Smooth muscle cell of the brain vasculature (primary cell): Measurements from ENCODE around the gene AKT2.

ENCODE experiments used
- DNase-seq: peaks from one replicate; pipeline ENCODE4 v3.0.0-alpha.2; 2012; ENCODE audit warnings: low read depth, low spot score

AKT2 gene

DNA sequence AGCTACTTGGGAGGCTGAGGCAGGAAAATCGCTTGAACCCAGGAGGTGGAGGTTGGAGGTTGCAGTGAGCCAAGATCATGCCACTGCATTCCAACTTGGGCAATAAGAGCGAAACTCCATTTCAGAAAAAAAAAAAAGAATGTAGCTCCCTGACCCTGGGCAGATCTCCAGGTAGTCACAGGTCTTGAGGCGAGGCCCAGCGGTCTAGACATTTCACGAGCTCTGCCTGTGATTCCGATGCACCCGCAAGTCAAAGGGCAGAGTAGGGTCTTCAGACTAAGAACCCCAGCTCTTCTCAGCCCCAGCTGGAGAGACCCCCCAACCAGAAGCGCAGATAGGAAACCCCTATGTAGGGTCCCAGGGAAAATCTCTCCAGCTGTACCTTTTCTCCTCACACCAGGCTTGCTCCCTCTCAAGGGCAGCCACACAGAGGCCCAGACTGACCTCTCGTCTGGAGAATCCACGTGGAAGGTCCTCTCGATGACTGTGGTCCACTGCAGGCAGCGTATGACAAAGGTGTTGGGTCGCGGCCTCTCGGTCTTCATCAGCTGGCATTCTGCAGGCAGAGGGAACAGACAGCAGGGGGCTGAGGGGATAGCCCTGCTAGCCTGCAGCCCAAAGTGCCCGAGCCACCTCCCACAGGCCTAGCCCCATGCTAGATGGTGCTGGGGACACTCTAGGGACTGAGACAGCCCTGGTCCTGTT, 30.3 kb downstream of the AKT2 start:
- DNase-seq, result no peak

DNA sequence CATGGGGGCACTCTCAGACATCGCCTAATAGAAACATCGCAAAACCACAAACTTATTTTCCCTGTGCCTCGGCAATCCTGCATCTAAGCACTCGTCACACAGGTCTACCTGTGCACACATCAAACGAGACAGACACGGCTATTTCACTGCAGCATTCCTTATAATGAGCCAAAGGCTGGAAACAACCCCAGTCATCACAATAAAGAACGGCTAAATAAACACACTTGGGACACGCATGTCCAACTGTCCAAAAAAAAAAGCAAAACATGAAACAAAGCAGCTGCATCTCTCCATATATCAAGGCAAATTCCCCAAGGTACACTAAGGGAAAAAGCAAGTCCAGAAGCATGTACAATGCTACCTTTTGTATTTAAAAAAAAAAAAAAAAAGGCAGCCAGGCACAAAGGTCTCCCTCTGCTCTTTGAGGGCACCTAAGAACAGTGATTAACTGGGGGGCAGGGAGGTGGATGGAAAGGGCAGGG, 31.5 kb downstream of the AKT2 start:
- no peak for DNase-seq

DNA sequence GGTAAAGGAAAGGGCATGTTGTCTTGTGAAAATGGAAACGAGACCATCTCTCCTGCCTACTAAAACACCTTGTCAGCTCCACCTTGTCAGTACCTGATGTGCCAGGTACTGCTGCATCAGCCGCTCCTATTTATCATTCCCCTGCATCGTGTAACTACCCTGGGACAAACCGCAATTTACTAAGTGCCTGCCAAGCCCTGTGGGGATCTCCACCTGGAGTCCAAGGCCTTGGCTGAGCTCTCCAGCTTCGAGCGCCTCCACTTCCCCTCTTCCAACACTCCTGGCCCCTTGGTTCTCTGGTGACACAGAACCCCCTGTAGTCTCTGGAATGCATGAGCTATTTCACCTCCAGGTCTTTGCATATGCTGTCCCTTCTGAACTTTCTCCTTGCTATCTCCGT, 32.8 kb downstream of the AKT2 start:
- no peak for DNase-seq

DNA sequence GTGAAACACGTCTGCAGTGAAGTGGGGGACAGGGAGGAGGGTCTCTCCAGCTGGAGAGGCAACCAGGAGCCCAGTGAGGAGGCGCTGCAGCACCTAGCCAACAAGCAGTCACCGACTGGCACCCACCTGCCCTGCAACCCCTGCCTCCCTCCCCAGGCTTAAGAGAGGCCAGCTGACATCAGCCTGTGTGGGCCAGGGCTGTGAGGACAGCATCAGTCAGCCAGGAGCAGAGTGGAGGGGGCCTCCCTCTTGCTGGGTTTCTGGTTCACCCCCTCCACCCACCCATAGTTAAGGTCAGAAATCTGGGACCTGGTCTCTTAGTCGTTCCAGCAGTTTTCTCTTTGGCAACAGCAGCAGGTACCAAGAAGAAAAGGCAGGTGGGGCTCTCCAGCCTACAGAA, 33.2 kb downstream of the AKT2 start:
- DNase-seq, result no peak

DNA sequence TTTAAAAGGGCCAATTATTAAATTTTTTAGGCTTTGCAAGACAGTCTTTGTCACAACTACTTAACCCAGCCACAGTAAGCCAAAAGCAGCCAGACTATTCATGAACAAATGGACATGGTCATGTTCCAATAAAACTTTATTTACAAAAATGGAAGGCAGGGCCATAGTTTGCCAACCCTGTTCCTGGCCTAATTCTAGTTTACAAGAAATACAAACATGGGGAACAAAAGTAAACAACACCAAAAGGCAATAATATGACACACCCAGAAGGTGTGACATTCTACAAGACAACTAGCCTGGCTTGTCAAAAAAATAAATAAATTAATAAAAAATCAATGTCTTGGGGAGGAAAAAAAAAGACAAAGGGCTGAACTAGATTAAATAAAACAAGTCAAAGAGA, 33.9 kb downstream of the AKT2 start:
- no peak for DNase-seq

DNA sequence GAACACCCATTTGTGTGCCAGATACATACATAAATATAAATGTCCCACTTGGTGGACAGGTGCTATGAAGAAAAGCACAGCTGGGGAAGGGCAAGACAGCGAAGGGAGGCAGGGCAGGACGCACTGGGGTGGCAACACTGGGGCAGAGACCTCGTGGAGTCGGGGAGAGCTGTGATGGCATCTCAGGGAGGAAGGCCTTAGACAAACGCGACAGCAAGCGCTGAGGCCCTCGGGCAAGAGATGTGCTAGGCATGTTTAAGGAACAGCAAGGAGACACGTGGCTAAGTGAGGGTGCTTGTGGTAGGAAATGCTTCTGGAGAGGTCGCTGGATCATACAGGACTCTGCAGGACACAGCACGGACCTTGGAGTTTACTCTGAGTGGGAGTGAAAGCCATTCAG, 35.4 kb downstream of the AKT2 start:
- no peak for DNase-seq

DNA sequence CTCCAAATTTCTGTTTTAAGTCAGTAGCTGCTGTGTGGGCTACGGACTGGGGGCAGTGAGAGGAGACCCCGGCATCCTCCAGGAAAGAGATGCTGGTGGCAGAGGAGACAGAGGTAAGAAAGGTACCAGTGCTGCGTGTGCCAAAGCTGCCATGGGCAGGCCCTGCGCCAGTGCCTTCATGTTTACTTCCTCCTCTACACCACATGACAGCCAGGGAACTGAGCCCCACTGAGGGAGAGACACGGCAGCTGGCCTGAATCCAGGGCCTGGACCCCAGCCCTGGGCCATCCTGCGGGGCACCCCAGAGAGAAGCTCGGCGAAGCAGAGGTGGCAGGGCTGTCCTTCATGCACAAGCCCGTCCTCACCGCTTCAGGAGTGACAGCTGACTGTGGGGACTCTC, 35.9 kb downstream of the AKT2 start:
- DNase-seq, result no peak

DNA sequence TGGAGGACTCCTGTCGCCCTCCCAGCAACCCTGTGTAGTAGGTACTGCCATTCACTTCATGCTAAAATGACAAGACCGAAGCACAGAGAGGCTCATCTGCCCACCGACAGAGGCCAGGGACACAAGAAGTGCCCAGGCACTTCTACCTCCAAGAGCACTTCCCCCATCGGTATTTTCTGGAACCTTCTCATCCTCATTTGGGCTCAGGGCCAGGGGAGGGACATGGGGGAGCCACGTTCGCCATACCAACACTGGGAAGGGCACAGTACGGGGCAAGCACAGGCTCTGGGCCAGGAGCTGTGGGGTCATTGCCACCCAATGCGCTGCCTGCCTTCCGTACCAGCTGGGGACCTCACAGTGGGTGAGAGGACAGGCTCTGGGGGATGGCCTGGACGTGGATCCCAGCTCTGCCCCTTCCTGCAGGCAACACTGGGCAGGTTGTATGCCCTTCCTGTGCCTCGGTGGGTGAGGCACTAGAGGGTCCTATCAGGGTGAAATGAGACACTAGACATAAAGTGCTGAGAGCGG, 37.3 kb downstream of the AKT2 start:
- no peak for DNase-seq

DNA sequence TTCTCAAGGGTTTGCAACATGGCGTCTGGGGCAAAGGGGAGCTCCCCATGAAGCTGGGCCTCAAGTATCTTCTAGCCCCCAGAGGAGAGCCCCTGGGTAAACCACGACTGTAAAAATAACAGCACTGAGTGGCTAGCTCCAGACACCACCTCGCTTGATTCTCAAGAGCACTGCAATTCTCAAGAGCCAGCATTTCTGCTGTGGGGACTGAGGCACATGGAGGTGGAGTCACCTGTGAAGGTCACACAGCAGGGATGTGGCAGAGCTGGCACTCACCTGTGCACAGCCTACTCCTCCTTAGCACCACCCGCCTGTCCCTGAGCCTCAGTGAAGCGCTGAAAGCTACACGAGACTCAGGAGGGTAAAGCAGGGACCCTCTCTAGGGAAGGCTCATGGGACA, 38.0 kb downstream of the AKT2 start:
- no peak for DNase-seq

DNA sequence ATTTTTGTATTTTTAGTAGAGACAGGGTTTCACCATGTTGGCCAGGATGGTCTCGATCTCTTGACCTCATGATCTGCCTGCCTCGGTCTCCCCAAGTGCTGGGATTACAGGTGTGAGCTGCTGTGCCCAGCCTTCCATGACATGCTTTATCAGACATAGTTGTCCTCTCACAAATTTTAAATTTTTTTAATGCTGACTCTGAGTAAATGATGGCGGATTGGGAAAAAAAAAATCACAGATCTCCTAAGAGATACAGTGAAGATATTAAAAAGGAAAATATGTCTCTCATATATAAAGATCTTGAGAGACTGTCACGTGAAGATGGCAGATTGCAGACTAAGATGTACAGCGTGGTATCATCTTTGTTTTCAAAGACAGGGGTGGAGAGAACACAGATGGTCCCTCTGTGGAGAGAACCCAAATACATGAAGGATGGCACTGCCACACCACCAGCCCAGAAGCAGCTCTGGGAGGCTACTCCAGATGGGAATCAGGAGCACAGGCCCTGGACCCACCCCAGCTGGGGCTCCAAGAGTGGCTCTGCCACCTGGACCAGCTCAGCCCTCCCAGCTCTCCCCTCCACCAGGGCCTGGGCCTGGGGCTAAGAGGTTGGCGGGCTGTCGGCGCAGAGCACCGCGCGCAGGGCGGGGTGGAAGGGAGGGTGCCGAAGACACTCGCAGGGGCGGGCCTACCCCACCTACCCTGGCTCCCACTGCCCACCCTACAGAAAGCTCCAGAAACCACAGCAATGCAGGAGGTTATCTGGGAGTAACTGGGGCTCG, 38.7 kb downstream of the AKT2 start:
- no peak for DNase-seq

DNA sequence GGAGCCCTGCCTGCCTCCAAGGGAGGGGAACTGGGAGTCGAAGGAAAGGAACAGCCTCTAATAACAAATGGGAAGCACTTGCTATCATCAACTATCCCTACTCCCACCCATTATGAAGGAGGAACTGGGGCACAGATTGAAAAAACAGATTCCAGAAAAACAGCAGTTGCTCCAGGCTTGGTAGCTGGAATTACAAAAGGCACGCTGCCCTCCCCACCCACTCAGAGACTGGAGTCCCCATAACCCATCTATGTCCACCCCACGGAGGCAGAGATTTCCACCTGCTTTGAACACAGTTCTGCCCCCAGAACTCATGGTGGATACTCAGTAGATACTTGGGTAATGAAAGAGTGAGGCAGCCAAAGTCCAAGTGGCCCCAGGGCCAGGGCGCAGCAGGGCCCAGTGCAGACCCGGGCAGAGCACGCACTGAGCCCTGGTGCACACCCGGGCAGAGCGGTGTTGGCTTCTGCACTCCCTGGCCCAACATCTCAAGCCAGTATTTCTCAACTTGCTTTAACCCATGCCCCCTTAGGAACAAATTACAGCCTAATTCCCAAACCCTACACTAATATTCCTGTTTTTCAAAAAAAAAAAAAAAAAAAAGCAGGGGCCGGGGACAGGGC, 39.5 kb downstream of the AKT2 start:
- no peak for DNase-seq

DNA sequence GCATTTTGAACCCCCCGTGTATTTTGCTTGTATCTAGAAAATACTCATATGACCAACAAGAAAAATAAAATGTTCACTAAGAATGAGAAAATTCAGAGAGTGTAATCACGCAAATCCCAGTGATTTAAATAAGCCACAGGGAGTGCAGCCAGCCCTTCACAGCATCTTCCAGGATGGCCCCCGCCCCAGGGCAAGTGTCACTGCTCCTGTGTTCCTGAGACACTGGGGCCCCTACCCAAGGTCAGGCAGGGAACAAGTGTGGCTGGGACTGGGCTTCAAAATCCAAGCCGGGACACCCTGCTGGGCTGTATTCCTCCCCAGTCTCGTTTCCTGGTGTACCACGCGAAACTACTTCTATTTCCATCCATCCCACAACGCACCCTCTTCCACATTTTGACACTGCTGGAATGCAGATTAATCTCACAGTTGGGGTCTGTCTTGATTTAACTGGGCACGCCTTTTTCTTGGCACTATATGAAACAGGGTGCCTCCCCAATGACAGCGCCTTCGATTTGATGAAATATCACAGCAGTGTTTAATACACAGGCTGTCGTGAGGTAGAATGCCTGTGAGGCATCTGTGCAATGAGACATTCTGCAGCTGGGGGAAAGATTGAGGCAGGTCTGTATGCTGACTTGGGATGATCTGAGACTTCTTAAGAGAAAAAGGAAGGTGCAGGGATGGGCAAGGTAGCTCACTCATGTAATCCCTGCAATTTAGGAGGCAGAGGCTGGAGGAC, 40.4 kb downstream of the AKT2 start:
- no peak for DNase-seq

DNA sequence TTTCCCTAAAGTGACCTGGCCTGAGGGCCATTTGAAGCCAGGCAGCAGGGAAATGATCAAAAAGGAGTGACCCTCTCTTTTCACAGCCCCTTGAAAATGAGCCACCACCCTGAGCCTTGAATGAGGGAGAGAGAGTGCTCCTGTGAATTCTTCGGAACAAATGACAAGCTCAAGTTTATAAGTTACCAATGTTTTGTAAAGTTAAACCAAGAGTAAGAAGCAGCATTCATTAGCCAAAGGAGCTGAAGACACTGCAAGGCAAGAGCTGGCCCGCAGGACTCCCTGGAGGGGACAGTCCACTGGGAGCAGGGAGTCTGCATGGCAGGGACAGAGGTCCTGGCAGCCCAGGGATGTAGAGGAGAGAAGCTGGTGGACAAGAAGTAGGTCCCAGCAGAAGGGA, 42.0 kb downstream of the AKT2 start:
- DNase-seq, result no peak

DNA sequence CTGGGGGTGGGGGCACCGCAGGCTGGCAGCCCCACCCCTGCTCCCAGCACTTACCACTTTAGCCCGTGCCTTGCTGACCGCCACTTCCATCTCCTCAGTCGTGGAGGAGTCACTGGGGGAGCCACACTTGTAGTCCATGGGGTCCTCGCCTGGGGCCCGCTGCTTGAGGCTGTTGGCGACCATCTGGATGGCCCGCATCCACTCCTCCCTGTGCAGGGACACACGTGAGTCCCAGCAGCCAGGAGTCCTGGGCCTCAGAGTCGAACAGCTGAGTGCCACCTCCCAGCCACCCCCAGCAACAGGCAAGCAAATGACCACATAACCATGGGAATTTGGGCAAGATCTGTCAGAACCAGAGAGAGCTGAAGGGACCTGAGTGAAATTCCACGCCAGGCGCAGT, 42.7 kb downstream of the AKT2 start:
- DNase-seq, result no peak

DNA sequence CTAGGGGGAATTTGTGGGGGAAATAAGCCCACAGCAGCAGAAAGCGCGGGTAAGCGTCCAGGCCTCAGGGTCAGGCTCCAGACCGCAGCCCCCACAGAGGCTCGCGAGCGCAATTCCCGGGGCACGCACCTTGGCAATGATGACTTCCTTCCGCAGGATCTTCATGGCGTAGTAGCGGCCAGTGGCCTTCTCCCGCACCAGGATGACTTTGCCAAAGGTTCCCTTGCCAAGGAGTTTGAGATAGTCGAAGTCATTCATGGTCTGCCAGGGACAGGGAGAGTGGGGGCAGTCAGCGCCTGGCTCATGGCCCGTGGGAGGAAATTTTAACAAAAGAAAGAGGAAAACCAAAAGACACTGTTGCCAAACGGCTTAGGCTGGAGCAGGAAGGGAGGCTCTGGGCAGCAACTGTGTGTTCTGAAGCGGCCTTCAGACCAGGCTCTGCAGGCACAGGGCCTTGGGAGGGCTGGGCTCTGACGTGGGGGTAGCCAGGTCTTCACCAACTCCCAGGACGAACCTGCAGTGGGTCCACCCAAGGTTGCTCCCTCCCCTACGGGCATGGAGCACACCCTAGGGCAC, 43.2 kb downstream of the AKT2 start:
- no peak for DNase-seq

DNA sequence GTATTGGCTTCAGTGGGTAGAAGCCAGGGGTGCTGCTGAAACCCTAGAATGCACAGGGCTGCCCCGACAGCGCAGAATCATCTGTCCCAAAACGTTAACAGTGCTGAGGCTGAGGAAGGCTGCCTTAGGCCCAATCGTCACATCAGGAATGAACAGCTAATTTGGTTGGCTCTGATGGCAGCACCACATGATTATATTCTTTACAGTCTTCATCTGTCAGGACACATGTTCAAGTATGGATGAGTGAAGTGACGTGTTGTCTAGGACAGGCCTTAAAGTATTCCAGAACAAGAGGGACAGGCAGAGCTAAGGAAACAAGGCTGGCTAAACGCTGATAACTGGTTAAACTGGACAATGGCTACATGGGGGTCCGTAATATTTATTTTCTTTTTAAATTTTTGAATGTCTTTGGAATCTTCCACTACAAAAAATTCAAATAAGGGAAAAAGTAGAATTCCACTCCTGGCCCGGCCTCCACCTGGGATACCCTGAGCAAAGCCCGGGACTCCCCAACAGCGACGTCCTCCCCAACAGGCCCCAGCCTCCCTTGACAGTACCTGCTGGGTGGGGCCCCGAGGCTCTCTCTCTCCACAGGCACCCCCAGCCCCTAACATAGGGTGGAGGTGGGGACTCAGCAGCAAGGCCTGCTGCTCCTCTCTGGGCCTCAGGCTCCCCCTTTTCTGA, 43.9 kb downstream of the AKT2 start:
- no peak for DNase-seq

DNA sequence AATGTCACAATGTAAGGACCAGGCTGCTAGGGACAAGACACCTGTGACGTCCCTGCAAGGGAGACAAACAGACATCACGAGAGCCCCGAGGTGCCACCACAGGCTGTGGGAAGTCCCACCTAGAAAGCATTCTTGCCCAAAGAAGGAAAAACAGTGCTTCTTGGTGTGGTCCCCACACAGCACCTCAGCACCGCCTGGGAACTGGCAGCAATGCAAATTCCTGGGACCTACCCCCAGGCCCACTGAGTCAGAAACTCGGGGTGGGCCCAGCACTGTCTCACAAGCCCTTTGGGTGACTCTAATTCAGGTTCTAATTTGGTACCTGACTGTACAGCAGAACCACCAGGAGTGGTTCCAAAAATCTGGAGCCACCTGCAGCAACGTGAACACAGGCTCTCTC, 44.8 kb downstream of the AKT2 start:
- DNase-seq, result no peak

DNA sequence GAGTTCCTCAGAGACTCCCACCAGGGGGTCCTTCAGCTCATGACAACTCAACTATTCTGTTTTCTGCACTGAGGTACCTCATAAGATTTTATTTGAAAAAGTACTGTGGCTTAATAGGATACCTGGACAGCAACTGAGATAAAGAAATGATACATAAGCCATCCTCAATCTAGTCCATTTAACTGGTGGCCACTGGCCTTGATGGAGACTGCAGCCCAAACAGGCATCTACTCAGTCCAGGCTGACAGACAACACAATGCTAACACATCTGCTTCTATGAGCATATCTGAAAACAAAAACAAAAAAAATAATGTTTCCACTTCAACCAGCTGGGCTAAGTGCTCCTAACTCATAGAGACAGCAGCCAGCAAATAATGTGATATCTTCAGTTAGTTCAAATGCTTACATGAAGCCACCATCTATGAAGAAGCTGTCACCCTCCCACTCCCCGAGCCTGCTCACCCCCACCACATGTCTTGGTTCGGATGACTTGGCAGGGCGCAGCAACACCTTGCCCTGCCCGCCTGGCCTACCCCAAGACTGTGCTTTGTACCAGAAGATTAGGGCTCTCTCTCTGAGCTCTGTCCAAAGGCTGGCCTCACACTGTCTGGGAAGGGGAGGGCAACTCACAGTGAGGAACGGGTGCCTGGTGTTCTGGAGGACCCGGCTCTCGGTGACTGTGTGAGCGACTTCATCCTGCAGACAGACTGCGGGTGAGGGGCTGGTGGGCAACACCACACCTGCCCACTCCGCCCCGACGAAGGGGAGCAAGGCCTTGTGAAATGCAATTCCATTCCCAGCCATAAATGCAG, 45.5 kb downstream of the AKT2 start:
- no peak for DNase-seq

DNA sequence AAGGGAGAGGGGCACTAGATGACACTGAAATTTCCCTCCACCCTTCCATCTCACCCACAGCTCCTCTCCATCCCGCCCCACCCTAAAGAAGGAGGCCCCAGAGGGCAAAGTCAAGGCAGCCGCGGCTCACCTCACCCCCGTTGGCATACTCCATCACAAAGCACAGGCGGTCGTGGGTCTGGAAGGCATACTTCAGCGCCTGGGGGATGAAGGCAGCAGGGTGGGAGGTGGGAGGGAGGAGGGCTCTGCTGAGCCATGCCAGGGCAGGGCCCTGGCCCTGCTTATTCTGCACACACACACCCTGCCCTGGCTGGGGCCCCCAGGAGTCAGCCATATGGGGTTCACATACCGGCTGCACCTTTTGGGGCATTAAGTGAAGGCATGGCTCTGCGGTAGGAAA, 46.4 kb downstream of the AKT2 start:
- no peak for DNase-seq

DNA sequence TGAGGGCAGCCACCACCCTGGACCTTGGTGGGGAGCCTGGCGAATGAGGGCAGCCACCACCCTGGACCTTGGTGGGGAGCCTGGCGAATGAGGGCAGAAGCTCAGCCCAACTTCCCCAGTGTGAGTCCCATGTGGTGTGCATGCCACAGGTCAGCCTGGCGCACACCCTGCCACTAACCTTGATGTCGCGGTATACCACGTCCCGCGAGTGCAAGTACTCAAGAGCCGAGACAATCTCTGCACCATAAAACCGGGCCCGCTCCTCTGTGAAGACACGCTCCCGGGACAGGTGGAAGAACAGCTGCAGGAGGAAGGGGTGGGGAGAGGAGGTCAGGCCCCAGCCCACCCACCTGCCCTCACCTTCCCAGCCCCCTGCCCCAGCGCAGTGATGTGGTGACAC, 47.4 kb downstream of the AKT2 start:
- no peak for DNase-seq
